GM13977 (cell line): ENCODE measurements around the gene MUC2.

Experiments used
- DNase-seq: peaks from one replicate; pipeline ENCODE4 v3.0.0; 2012; ENCODE audit warnings: low spot score
- CTCF ChIP-seq: IDR thresholded peaks from 2 replicates; pipeline ENCODE4 v1.5.1; 2012; ENCODE audit warnings: mild to moderate bottlenecking, control low read depth; ENCODE audit not compliant: insufficient read depth; ENCODE audit errors: extremely low read depth, missing control alignments
- in situ Hi-C: fragments of 300-500 bp; cut with MboI; formaldehyde crosslinking; loops from one replicate; pipeline ENCODE4 v1.12.0; 2022; ENCODE audit warnings: low sequenced_read_pairs, low pct_unique_long_range_greater_than_20kb, mixed read lengths, inconsistent platforms; ENCODE audit not compliant: unreplicated experiment

MUC2 gene

DNA sequence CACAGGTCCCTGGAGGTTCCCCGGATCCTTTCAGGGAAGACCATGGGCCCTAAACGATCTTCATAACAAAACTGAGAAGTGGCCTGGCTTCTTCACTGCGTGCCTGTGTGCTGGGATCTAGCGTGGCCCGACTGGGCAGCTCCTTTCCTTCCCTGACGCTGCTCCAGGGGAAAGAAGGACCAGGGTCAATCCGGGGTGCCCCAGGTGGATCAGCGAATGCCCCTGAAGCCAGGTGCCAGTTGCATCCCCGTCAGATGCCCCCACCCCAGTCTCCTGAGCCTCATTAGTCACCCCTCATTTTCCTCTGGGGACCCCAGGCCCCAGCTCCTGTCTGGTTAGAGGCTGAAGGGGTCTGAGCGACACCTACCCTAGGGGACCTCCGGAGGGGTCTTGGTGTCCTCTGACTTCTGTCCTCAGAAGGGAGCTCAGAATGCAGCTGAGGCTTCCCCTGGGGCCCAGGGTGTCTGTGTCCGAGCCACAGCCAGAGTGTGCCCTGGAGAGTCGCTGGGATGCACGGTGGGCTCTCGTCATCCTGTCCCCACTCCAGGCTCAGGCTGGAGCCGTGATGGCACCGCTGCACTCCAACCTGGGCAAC is 19.5 kb upstream of the MUC2 start:
- TF ChIP-seq CTCF = no peak
- in situ Hi-C loops = no loop called here
- no peak for DNase-seq

DNA sequence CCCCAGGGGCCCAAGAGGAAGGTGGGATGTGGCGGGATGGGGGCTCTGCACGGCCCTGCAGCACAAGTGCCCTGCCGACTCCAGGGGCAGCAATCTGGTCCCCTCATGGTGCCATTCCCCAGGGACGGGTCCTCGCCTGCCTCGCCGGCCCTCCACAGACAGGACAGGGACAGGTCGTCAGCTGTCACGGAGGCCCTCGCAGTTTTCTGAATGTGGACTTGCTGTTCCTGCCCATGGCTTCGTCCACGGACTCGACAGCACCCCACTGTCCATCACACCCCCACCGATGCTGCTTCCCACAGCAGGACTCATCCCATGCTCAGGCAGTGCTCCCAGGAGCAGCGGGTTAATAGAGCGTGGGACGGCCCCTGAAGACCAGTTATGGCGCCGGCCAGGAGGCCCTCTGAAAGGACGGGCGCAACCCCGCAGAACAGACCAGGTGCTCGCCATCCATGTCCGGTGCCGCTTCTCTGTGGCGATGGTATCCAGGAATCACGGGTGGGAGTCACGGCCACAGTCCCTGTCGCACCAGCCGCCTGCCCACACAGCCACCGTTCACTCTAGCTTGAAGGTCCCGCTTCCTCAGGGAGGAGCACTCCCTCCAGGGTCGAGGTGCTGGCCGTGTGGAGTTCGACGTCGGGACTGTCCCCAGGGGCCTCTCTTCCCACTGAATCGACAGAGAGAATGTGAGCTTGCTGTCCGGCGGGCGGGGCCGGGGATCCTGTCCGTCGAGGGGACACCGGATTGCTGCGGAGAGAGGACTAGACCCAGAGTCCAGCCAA is 18.5 kb upstream of the MUC2 start:
- no peak for DNase-seq
- in situ Hi-C loops = no loop called here
- TF ChIP-seq CTCF = no peak

- TF ChIP-seq CTCF = no peak
- no peak for DNase-seq
- in situ Hi-C loops = no loop called here
These were observed 16.9 kb upstream of the MUC2 start for GRCh38 chr11:1057806-1058205.

DNA sequence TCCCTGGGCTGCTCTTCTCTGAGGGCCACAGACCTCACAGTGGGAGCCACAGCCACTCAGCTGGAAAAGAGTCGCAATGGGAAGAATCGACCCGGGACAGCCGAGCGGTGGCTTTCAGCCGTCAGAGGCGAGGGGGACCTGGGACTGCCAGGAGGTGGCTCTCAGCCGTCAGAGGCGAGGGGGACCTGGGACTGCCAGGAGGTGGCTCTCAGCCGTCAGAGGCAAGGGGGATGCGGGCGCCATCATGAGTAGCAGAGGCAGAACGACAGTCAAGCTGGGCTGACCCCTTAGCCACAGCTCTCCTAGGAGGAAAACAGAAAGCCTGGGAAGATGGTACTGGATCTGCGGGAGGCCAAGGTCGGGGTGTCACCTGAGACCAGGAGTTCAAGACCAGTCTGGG is 14.9 kb upstream of the MUC2 start:
- in situ Hi-C loops = no loop called here
- DNase-seq = no peak
- no peak for TF ChIP-seq CTCF

- in situ Hi-C loops = no loop called here
- TF ChIP-seq CTCF = no peak
- no peak for DNase-seq
These were observed 14.3 kb upstream of the MUC2 start for GRCh38 chr11:1060410-1060809.

- no peak for TF ChIP-seq CTCF
- no peak for DNase-seq
- in situ Hi-C loops = no loop called here
These were observed 13.6 kb upstream of the MUC2 start for GRCh38 chr11:1060852-1061616.
